GM10266 (cell line): Measurements from ENCODE around the gene IL17REL.

Experiments used
- DNase-seq: peaks from one replicate; pipeline ENCODE4 v3.0.0; 2012; ENCODE audit errors: extremely low spot score
- CTCF ChIP-seq: IDR thresholded peaks from 2 replicates; pipeline ENCODE4 v1.5.1; 2012; ENCODE audit warnings: mild to moderate bottlenecking, low read depth; ENCODE audit not compliant: control insufficient read depth, insufficient read depth; ENCODE audit errors: missing control alignments

IL17REL gene

GRCh38 chr22:50016988-50017700, 4.6 kb upstream of the IL17REL start:
- DNase-seq: peak; percentile 85
- no peak for TF ChIP-seq CTCF

GRCh38 chr22:50016308-50016987, 3.9 kb upstream of the IL17REL start:
- no peak for TF ChIP-seq CTCF
- no peak for DNase-seq

- DNase-seq: no peak
- no peak for TF ChIP-seq CTCF
Observed at GRCh38 chr22:50015451-50016307, 3.1 kb upstream of the IL17REL start.

- TF ChIP-seq CTCF: no peak
- no peak for DNase-seq
Observed at GRCh38 chr22:50014655-50015401, 2.3 kb upstream of the IL17REL start.

- no peak for TF ChIP-seq CTCF
- DNase-seq: no peak
Observed at GRCh38 chr22:50014053-50014501, 1.5 kb upstream of the IL17REL start.

DNA sequence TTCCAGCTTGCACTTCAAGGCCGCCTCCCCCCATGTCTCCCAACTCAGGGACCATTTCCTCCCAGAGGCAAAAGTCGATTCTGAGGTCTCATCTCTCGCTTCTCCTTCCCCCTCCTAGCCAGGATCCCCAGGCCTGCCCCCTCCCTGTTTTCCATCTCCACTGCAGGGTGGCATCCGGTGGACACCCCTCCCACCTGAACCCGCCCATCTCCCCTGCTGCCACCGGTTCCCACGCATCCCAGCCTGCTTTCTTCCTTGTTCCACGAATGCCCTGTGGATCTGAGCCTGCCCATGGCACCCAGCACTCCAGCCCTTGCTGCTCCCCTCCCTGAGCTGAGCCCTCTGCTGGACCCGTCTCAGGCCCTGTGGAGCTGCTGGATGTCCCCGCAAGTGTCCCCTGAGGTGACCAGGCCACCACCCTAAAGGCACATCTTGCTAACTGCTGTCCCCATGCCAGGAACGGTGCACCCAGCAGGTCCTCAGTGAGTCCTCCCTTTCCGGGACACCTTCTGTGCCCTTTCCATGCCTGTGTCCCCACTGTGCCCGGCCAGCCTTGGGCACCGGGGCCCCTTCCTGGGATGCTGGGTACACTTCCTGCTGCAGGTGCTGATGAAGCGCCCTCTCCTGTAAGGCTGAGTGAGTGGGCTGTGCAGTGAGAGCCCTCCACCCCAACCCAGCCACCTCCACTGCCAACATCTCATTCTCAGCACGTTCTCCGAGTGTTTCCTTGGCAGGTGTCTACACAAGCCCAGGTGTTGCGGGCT, 936 bp downstream of the IL17REL start:
- DNase-seq: no peak
- no peak for TF ChIP-seq CTCF
